PC-9 (cell line): ENCODE measurements around the gene OR4D6.

ENCODE experiments used
- CTCF ChIP-seq: fragments of 200-600 bp; sonication (generic); conservative IDR thresholded peaks from 2 replicates; pipeline ENCODE4 v1.6.1; 2017; ENCODE audit warnings: mixed run types, antibody characterized with exemption, mild to moderate bottlenecking, moderate library complexity
- EZH2 ChIP-seq: fragments of 200-600 bp; sonication (generic); IDR thresholded peaks from 2 replicates; pipeline ENCODE4 v1.8.0; 2017; ENCODE audit warnings: antibody characterized with exemption, low read depth

- TF ChIP-seq CTCF (no peak), EZH2 (no peak)
These were observed 8.3 kb upstream of the OR4D6 start for GRCh38 chr11:59448484-59448883.
